Lower leg skin (tissue), 3 donors: Measurements from ENCODE around the gene SLC12A3.

Experiments
- CTCF ChIP-seq, 3 donors: fragments of 450-650 bp; IDR thresholded peaks; one replicate each; pipeline ENCODE4 v1.5.1; 2016; ENCODE audit warnings: antibody characterized with exemption in 3 of 3, mild to moderate bottlenecking in 3 of 3, moderate library complexity in 2 of 3
- POLR2A ChIP-seq, 2 donors: fragments of 450-650 bp; IDR thresholded peaks; one replicate each; pipeline ENCODE4 v1.6.1; 2016 to 2017; ENCODE audit warnings: antibody characterized with exemption in 2 of 2, mild to moderate bottlenecking in 1 of 2, moderate library complexity in 1 of 2

DNA sequence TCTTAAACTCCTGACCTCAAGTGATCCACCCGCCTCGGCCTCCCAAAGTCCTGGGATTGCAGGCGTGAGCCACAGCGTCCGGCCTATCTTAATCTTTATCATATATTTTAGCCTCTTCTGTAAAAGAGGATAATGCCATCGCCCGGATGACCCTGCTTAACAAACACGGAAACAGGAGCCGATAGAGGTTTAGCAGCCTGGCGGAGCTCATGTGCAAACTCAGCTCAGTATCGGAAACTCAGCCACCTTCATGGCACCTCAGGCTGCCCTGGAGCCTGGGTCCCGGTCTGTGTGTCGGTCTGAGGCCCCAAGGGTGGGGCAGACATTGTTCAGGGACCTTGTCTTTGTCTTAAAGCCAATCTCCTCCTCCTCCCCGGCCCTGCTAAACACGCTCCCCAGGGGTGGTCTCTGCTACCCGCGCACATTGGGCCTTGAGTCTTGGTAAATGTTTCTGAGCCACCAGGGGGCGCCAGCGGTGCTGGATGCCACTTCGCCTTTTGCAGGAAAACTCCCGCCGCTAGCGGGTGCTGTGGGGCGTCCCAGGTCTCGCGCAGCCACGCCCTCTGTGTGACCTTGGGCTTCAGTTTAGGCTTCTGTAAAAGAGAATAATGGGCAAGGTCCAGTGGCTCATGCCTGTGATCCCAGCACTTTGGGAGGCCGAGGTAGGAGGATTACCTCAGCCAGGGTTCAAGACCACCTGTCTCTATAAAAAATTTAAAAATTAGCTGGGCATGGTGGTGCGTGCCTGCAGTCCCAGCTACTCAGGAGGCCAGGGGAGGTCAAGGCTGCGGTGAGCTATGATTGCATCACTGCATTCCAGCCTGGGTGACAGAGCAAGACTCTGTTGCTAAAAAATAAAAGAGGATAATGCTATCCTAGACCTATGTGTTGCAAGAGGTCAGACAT lies 99.5 kb downstream of the SLC12A3 start:
- peak in 1 of 3 donors; percentile 86 for TF ChIP-seq CTCF (IDR thresholded peaks at IDR 0.05)
- no peak for TF ChIP-seq POLR2A (IDR thresholded peaks at IDR 0.05)
